Measurements from ENCODE around the gene FREM1.

FREM1 gene

GRCh38 chr9:14869671-14870070 lies 40.6 kb downstream of the FREM1 start:
- no peak for DNase-seq

GRCh38 chr9:14868772-14869583 lies 41.2 kb downstream of the FREM1 start:
- no peak for DNase-seq

GRCh38 chr9:14868418-14868771 lies 41.8 kb downstream of the FREM1 start:
- no peak for DNase-seq

- DNase-seq = no peak
Observed at GRCh38 chr9:14866200-14866749, 44.0 kb downstream of the FREM1 start.

- no peak for DNase-seq
Observed at GRCh38 chr9:14864309-14864708, 45.9 kb downstream of the FREM1 start.

- no peak for DNase-seq
Observed at GRCh38 chr9:14863402-14863801, 46.8 kb downstream of the FREM1 start.

- DNase-seq = no peak
Observed at GRCh38 chr9:14857449-14858305, 52.6 kb downstream of the FREM1 start.

- no peak for DNase-seq
Observed at GRCh38 chr9:14849851-14850250, 60.4 kb downstream of the FREM1 start.

- DNase-seq = no peak
Observed at GRCh38 chr9:14849296-14849695, 60.9 kb downstream of the FREM1 start.

GRCh38 chr9:14846871-14847311 lies 63.3 kb downstream of the FREM1 start:
- peak; percentile 1 to 33 for DNase-seq

- DNase-seq = no peak
Observed at GRCh38 chr9:14843163-14843562, 67.1 kb downstream of the FREM1 start.

GRCh38 chr9:14842269-14842668 lies 68.0 kb downstream of the FREM1 start:
- DNase-seq = no peak

- DNase-seq = no peak
Observed at GRCh38 chr9:14838701-14839100, 71.5 kb downstream of the FREM1 start.

- DNase-seq = no peak
Observed at GRCh38 chr9:14836885-14837284, 73.3 kb downstream of the FREM1 start.

GRCh38 chr9:14831661-14832060 lies 78.6 kb downstream of the FREM1 start:
- DNase-seq = no peak

GRCh38 chr9:14831074-14831473 lies 79.2 kb downstream of the FREM1 start:
- no peak for DNase-seq

- no peak for DNase-seq
Observed at GRCh38 chr9:14830057-14830456, 80.2 kb downstream of the FREM1 start.

- DNase-seq = no peak
Observed at GRCh38 chr9:14829204-14829603, 81.0 kb downstream of the FREM1 start.

- DNase-seq = no peak
Observed at GRCh38 chr9:14827805-14828204, 82.4 kb downstream of the FREM1 start.

- no peak for DNase-seq
Observed at GRCh38 chr9:14824481-14824880, 85.7 kb downstream of the FREM1 start.

GRCh38 chr9:14823800-14824199 lies 86.4 kb downstream of the FREM1 start:
- no peak for DNase-seq

GRCh38 chr9:14822666-14823065 lies 87.6 kb downstream of the FREM1 start:
- no peak for DNase-seq

GRCh38 chr9:14819183-14819582 lies 91.0 kb downstream of the FREM1 start:
- no peak for DNase-seq

GRCh38 chr9:14814249-14814628 lies 96.0 kb downstream of the FREM1 start:
- no peak for DNase-seq

Data from inflammatory macrophage treated with lipopolysaccharide for 1 hour (primary cell).